PFSK-1 (cell line): ENCODE measurements around the gene RAVER2.

Source experiments
- REST ChIP-seq, 2 experiments: IDR thresholded peaks; 2 replicates each; pipeline versions ENCODE4 v1.6.1 to v1.8.0; 2011 to 2012; ENCODE audit warnings: low read depth in 2 of 2, low read length in 2 of 2, control low read depth in 1 of 2, inconsistent platforms in 1 of 2, mild to moderate bottlenecking in 1 of 2, moderate library complexity in 1 of 2; ENCODE audit not compliant: insufficient read depth in 1 of 2
- TAF1 ChIP-seq: IDR thresholded peaks from 2 replicates; pipeline ENCODE4 v1.6.1; 2012; ENCODE audit warnings: low read length, control low read depth, borderline replicate concordance; ENCODE audit not compliant: insufficient read depth

DNA sequence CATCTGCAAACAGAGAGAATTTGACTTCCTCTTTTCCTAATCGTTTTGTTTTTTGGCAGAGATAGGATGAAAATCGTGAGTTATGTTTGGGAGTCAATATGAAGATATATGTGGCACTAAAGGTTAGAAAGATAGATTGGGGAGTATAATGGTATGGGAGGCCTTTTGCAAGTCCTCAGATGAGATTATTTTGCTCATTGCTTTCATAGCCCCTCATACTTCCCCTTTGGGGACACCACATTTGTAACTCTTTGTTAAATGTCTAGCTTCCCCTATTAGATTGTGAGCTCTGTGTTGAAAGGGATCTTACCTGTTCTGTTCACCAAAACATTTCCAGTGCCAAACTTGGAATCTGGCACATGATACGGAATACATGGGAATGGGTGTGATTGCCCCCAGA, 30.2 kb downstream of the RAVER2 start:
- TF ChIP-seq REST (IDR thresholded peaks at IDR 0.05; ENCODE audit: insufficient read depth in 1 of 2, low read depth in 2 of 2, low read length in 2 of 2): no peak
- no peak for TF ChIP-seq TAF1
